ENCODE data around the gene AK8.
"Not testable (repeated sequence)": the region's sequence is repeated elsewhere in the genome, so short reads cannot be mapped to it uniquely, and the experiment has no call there.

The AK8 gene

DNA sequence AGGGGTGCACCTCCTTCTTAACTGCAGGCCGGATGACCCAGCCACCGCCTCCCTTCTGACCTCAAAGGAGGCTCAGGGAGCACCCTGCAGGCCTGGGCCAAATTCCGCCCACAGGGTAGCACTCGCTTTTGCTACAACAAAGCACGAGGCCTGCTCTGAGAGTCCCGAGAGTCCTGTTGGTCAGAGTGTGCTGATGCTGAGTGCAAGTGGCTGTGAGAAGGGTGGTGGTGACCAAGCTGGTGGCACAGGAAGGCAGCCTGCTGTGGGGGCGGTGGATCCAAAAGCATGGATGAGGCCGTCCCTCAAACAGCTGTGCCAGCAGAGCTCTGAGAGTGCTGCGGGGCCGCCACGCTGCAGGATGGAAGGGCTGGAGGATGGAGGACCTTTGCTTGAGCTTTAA lies 101.8 kb downstream of the AK8 start:
- no peak overlapping the region for H3K4me3 Mint-ChIP-seq
- no peaks in the 10 kb centered on the region for H3K36me3 Mint-ChIP-seq (ENCODE audit: insufficient read depth)
- ATAC-seq (replicated peaks; ENCODE audit: extremely low read depth, poor library complexity, severe bottlenecking) (no peak), DNase-seq (ENCODE audit: low spot score in 2 of 2) (no peak)
- H3K27ac Mint-ChIP-seq (ENCODE audit: low read depth): no peak overlapping the region
- H3K9me3 Mint-ChIP-seq: no peaks in the 10 kb centered on the region
- H3K4me1 Mint-ChIP-seq: peaks cover 24% of the 10 kb centered on the region
- H3K27me3 Mint-ChIP-seq: peaks cover 38% of the 10 kb centered on the region

GRCh38 chr9:132775720-132776119 lies 102.4 kb downstream of the AK8 start:
- ATAC-seq (replicated peaks; ENCODE audit: extremely low read depth, poor library complexity, severe bottlenecking) (no peak), DNase-seq (ENCODE audit: low spot score in 2 of 2) (no peak)
- Mint-ChIP-seq H3K4me1 (peaks cover 24% of the 10 kb centered on the region), H3K27ac (ENCODE audit: low read depth) (no peak overlapping the region), H3K4me3 (no peak overlapping the region), H3K9me3 (no peaks in the 10 kb centered on the region), H3K27me3 (peaks cover 32% of the 10 kb centered on the region), H3K36me3 (ENCODE audit: insufficient read depth) (no peaks in the 10 kb centered on the region)

DNA sequence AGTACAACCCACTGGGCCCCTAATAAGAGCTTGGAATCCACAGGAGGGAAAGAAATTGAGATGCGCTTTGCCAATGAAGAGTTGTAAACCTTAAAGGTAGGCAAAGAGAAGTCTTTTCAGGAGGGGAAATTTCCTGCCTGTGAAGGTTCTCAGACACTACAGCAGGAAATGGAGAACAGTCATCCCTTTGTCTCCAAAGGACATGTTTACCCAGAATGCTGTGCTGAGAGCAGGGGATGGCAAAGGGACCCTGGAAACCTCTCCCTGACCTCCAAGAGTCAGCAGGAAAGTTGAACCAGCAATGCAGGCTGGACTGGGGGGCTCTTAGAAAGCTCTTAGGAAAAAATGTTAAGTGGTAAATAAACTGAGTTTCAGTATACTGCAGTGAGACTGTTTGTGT lies 103.2 kb downstream of the AK8 start:
- peaks cover 24% of the 10 kb centered on the region for H3K27me3 Mint-ChIP-seq
- H3K27ac Mint-ChIP-seq (ENCODE audit: low read depth): no peak overlapping the region
- DNase-seq (ENCODE audit: low spot score in 2 of 2) (no peak), ATAC-seq (replicated peaks; ENCODE audit: extremely low read depth, poor library complexity, severe bottlenecking) (no peak)
- no peak overlapping the region for H3K4me3 Mint-ChIP-seq
- peaks cover 1% of the 10 kb centered on the region for H3K36me3 Mint-ChIP-seq (ENCODE audit: insufficient read depth)
- H3K4me1 Mint-ChIP-seq: peaks cover 20% of the 10 kb centered on the region
- no peaks in the 10 kb centered on the region for H3K9me3 Mint-ChIP-seq

DNA sequence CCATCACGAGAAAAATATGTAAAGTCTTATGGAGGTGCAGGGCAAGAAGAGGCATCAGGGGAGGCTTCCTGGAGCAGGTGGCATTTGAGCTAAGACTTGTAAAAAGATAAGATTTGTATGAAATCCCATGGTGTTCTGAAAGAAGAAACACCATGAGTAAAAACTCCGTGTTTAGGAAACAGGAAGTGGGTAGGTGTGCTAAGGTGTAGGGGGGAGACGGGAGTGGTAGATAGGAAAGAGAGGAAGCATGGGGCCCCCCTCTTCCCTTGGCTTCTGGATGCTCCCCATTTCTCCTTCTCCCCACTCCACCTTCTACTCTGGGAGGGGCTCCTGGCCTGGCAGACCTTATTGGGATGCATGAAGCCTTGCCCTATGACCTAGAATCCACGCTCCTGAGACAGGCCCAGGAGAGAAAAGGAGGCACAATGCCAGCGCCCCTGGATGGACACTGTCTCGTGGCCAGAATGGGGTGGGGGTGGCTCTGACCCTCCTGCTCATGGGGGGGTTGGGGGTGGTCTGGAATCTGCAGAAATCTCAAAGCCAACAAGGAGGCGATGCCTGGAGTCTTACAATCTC lies 104.2 kb downstream of the AK8 start:
- DNase-seq (ENCODE audit: low spot score in 2 of 2) (no peak), ATAC-seq (replicated peaks; ENCODE audit: extremely low read depth, poor library complexity, severe bottlenecking) (no peak)
- Mint-ChIP-seq H3K4me1 (peaks cover 25% of the 10 kb centered on the region), H3K27ac (ENCODE audit: low read depth) (no peak overlapping the region), H3K27me3 (peaks cover 15% of the 10 kb centered on the region), H3K36me3 (ENCODE audit: insufficient read depth) (peaks cover 6% of the 10 kb centered on the region), H3K9me3 (no peaks in the 10 kb centered on the region), H3K4me3 (no peak overlapping the region)

GRCh38 chr9:132773093-132773492 lies 105.0 kb downstream of the AK8 start:
- DNase-seq (ENCODE audit: low spot score in 2 of 2) (no peak), ATAC-seq (replicated peaks; ENCODE audit: extremely low read depth, poor library complexity, severe bottlenecking) (no peak)
- H3K4me3 Mint-ChIP-seq: no peak overlapping the region
- H3K27me3 Mint-ChIP-seq: peaks cover 10% of the 10 kb centered on the region
- peaks cover 25% of the 10 kb centered on the region for H3K4me1 Mint-ChIP-seq
- H3K27ac Mint-ChIP-seq (ENCODE audit: low read depth): peak overlapping the region; percentile 0
- H3K36me3 Mint-ChIP-seq (ENCODE audit: insufficient read depth): peaks cover 6% of the 10 kb centered on the region
- H3K9me3 Mint-ChIP-seq: no peaks in the 10 kb centered on the region

DNA sequence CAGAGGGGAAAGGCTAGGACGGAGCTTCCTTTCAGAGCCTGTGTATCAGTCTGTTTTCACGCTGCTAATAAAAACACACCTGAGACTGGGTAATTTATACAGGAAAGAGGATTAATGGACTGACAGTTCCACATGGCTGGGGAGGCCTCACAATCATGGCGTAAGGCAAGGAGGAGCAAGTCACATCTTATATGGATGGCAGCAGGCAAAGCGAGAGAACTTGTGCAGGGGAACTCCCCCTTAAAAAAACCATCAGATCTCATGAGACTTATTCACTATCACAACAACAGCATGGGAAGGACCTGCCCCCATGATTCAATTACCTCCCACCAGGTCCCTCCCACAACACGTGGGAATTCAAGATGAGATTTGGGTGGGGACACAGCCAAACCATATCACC lies 106.3 kb downstream of the AK8 start:
- peaks cover 25% of the 10 kb centered on the region for H3K4me1 Mint-ChIP-seq
- not testable (repeated sequence) for H3K27me3 Mint-ChIP-seq; H3K9me3 Mint-ChIP-seq; DNase-seq (ENCODE audit: low spot score in 2 of 2); H3K27ac Mint-ChIP-seq (ENCODE audit: low read depth); H3K36me3 Mint-ChIP-seq (ENCODE audit: insufficient read depth); ATAC-seq (replicated peaks; ENCODE audit: extremely low read depth, poor library complexity, severe bottlenecking)
- H3K4me3 Mint-ChIP-seq: peak overlapping the region; percentile 13

- DNase-seq (ENCODE audit: low spot score in 2 of 2) (no peak), ATAC-seq (replicated peaks; ENCODE audit: extremely low read depth, poor library complexity, severe bottlenecking) (no peak)
- peaks cover 25% of the 10 kb centered on the region for H3K4me1 Mint-ChIP-seq
- no peak overlapping the region for H3K27ac Mint-ChIP-seq (ENCODE audit: low read depth)
- H3K9me3 Mint-ChIP-seq: no peaks in the 10 kb centered on the region
- H3K27me3 Mint-ChIP-seq: no peaks in the 10 kb centered on the region
- H3K36me3 Mint-ChIP-seq (ENCODE audit: insufficient read depth): peaks cover 6% of the 10 kb centered on the region
- H3K4me3 Mint-ChIP-seq: peak overlapping the region; percentile 99
Measured at GRCh38 chr9:132770770-132771310, 107.2 kb downstream of the AK8 start.

DNA sequence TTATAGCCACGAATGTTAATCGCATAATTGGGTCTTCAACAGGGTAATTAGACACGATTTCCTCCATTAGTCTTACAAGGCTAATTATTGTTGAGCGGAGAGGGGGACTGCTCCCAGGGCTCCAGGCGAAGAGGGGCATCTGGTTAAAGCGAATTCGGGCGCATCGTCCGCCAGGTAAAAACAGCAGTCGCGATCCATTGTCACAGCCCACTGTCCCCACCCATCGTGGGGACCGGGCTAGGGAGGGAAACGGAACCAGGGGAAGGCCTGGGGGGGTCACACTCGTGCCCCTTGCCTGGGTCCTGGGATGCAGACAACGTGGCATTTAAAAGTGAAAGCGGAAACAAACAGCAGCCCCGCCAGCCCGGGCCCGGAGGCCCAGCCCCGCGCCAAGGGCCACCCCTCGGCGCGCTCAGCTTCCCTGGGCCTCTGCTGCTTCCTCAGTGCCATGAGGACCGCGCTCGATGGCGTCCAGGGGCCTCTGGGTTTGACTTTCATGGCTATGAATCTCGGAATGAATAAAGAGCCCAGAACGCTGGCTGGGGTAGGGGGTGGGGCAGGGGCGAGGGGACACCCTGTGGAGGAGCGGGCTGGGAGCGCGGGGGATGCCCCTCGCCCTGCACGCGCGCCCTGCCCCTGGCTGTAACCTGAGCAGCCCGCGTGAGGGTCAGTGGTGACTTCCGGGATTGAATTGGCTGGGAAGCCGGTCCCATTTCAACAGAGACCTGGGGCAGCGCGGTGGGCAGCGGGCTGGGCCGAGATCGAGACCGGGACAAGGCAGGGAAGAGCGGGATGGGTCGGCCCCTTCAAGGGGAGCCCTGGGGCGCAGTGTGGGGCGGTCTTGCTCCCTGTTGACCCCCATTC lies 107.9 kb downstream of the AK8 start:
- H3K4me3 Mint-ChIP-seq: peak overlapping the region; percentile 99
- H3K27ac Mint-ChIP-seq (ENCODE audit: low read depth): peak overlapping the region; percentile 91
- H3K36me3 Mint-ChIP-seq (ENCODE audit: insufficient read depth): peaks cover 6% of the 10 kb centered on the region
- peak; percentile 72 for ATAC-seq (replicated peaks; ENCODE audit: extremely low read depth, poor library complexity, severe bottlenecking)
- H3K4me1 Mint-ChIP-seq: peaks cover 25% of the 10 kb centered on the region
- peak; percentile 38 to 39 for DNase-seq (ENCODE audit: low spot score in 2 of 2)
- no peaks in the 10 kb centered on the region for H3K9me3 Mint-ChIP-seq
- H3K27me3 Mint-ChIP-seq: no peaks in the 10 kb centered on the region

- ATAC-seq (replicated peaks; ENCODE audit: extremely low read depth, poor library complexity, severe bottlenecking): peak; percentile 67
- Mint-ChIP-seq H3K27me3 (no peaks in the 10 kb centered on the region), H3K9me3 (no peaks in the 10 kb centered on the region), H3K4me1 (peaks cover 25% of the 10 kb centered on the region), H3K4me3 (peak overlapping the region; percentile 99), H3K27ac (ENCODE audit: low read depth) (peak overlapping the region; percentile 91), H3K36me3 (ENCODE audit: insufficient read depth) (peaks cover 6% of the 10 kb centered on the region)
- peak in 1 of 2 donors; percentile 32 for DNase-seq (ENCODE audit: low spot score in 2 of 2)
Measured at GRCh38 chr9:132768932-132769905, 108.9 kb downstream of the AK8 start.

- H3K4me3 Mint-ChIP-seq: no peak overlapping the region
- peaks cover 22% of the 10 kb centered on the region for H3K27me3 Mint-ChIP-seq
- DNase-seq (ENCODE audit: low spot score in 2 of 2) (no peak), ATAC-seq (replicated peaks; ENCODE audit: extremely low read depth, poor library complexity, severe bottlenecking) (no peak)
- H3K36me3 Mint-ChIP-seq (ENCODE audit: insufficient read depth): no peaks in the 10 kb centered on the region
- no peak overlapping the region for H3K27ac Mint-ChIP-seq (ENCODE audit: low read depth)
- no peaks in the 10 kb centered on the region for H3K4me1 Mint-ChIP-seq
- no peaks in the 10 kb centered on the region for H3K9me3 Mint-ChIP-seq
Measured at GRCh38 chr9:132763574-132763973, 114.5 kb downstream of the AK8 start.

DNA sequence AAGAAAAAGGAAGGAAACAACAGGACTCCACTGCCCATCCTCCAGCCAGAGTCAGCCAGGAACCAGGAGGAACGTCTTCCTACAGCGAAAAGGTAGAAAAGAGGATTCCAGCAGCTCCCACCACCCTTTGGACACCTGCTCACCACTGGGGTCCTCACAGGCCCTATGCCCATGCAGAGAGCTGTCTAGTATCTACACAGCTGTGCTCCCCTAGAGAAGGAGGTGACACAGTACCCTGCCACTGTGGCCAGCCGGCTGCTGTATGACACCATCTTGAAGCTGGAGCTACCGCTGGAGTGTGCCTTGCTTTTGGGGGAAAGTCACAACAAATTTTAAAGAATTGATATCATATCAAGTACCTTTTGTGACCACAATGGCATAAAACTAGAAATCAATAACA lies 115.2 kb downstream of the AK8 start:
- ATAC-seq (replicated peaks; ENCODE audit: extremely low read depth, poor library complexity, severe bottlenecking) (no peak), DNase-seq (ENCODE audit: low spot score in 2 of 2) (no peak)
- Mint-ChIP-seq H3K9me3 (no peaks in the 10 kb centered on the region), H3K27ac (ENCODE audit: low read depth) (no peak overlapping the region), H3K4me1 (no peaks in the 10 kb centered on the region), H3K27me3 (peaks cover 22% of the 10 kb centered on the region), H3K36me3 (ENCODE audit: insufficient read depth) (no peaks in the 10 kb centered on the region), H3K4me3 (no peak overlapping the region)

- Mint-ChIP-seq H3K27me3 (peaks cover 29% of the 10 kb centered on the region), H3K9me3 (no peaks in the 10 kb centered on the region), H3K36me3 (ENCODE audit: insufficient read depth) (no peaks in the 10 kb centered on the region), H3K4me3 (no peak overlapping the region), H3K4me1 (no peaks in the 10 kb centered on the region), H3K27ac (ENCODE audit: low read depth) (no peak overlapping the region)
- DNase-seq (ENCODE audit: low spot score in 2 of 2) (no peak), ATAC-seq (replicated peaks; ENCODE audit: extremely low read depth, poor library complexity, severe bottlenecking) (no peak)
Measured at GRCh38 chr9:132761602-132762001, 116.5 kb downstream of the AK8 start.
